Mucosa of stomach (tissue), 1 donor: ENCODE measurements around the gene NHERF2.

Experiments used
- H3K27me3 ChIP-seq: one replicate; pipeline ENCODE4 v1.7.0; 2013; ENCODE audit warnings: mild to moderate bottlenecking, low read length; ENCODE audit not compliant: control insufficient read depth, insufficient read depth
- H3K36me3 ChIP-seq: one replicate; pipeline ENCODE4 v1.7.0; 2013; ENCODE audit warnings: low read length; ENCODE audit not compliant: control insufficient read depth, insufficient read depth
- H3K4me1 ChIP-seq: one replicate; pipeline ENCODE4 v1.7.0; 2013; ENCODE audit warnings: mild to moderate bottlenecking, low read length; ENCODE audit not compliant: control insufficient read depth, insufficient read depth
- H3K4me3 ChIP-seq: one replicate; pipeline ENCODE4 v1.7.0; 2013; ENCODE audit warnings: low read length
- H3K9ac ChIP-seq: one replicate; pipeline ENCODE4 v1.7.0; 2013; ENCODE audit warnings: mild to moderate bottlenecking, low read length, moderate library complexity
- H3K9me3 ChIP-seq: one replicate; pipeline ENCODE4 v1.7.0; 2013; ENCODE audit warnings: mild to moderate bottlenecking, low read length, moderate library complexity; ENCODE audit not compliant: control insufficient read depth
- donor health status: Pancreatic carcinoma.

NHERF2 gene

DNA sequence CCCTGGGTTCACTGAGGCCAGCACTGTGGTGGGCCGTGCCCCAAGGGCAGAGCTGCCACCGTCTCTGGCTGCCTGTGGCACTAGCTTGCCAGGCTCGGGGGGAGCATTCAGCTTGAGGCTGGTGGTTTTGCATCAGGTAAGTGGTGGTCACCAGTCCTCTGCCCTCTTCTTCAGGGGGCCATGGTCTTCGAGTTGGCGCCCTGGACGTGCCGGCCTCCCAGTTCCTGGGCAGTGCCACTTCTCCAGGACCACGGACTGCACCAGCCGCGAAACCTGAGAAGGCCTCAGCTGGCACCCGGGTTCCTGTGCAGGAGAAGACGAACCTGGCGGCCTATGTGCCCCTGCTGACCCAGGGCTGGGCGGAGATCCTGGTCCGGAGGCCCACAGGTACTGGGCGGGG lies 53.3 kb downstream of the NHERF2 start:
- Histone ChIP-seq H3K9ac (no peak overlapping the region), H3K4me3 (no peak overlapping the region), H3K4me1 (peaks cover 15% of the 10 kb centered on the region), H3K9me3 (no peaks in the 10 kb centered on the region), H3K36me3 (peaks cover 22% of the 10 kb centered on the region), H3K27me3 (no peaks in the 10 kb centered on the region)

GRCh38 chr16:2081201-2082084 lies 54.7 kb downstream of the NHERF2 start:
- Histone ChIP-seq H3K4me1 (peaks cover 15% of the 10 kb centered on the region), H3K4me3 (no peak overlapping the region), H3K27me3 (no peaks in the 10 kb centered on the region), H3K36me3 (peaks cover 25% of the 10 kb centered on the region), H3K9ac (no peak overlapping the region), H3K9me3 (no peaks in the 10 kb centered on the region)

DNA sequence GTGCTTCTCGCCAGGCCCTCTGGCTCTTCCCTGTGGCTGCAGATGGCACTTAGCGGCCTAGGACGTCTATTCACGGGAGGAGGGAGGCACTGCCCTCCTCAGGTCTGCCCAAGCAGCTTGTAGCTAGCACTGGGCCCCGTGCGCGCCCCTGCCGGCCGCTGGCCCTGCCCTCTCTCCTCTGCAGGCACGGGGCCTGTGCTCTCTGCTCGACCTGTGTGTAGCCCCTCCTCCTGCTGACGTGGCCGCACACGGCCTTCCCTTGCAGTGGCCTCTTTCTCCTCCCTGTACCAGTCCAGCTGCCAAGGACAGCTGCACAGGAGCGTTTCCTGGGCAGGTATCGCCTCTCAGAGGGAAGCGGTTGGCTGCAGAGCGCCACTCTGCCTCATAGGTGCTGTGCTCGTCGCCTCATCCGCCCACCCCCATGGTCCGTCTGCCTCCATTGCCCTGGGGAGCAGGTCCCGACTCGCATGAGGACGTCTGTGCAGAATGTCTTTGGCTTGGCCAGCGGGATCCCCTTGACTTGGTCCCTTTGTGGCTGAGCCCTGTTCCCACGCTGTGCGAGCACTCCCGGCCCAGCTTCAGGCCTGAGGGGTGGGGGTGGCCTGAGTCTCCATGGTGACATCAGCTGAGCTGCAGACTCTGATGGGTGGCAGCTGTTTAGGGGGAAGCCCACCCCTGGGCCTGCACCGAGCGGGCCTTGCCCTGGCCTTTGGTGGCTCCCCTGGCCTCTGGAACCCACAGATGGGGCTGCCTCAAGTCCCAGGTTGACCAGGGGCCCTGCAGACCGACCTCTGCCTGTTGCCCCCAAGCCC lies 55.7 kb downstream of the NHERF2 start:
- H3K36me3 ChIP-seq, result peaks cover 17% of the 10 kb centered on the region
- peaks cover 15% of the 10 kb centered on the region for H3K4me1 ChIP-seq
- no peak overlapping the region for H3K9ac ChIP-seq
- H3K9me3 ChIP-seq, result no peaks in the 10 kb centered on the region
- H3K4me3 ChIP-seq, result no peak overlapping the region
- no peaks in the 10 kb centered on the region for H3K27me3 ChIP-seq

GRCh38 chr16:2082983-2083364 lies 56.3 kb downstream of the NHERF2 start:
- H3K36me3 ChIP-seq, result peaks cover 17% of the 10 kb centered on the region
- no peak overlapping the region for H3K9ac ChIP-seq
- H3K27me3 ChIP-seq, result no peaks in the 10 kb centered on the region
- H3K4me3 ChIP-seq, result no peak overlapping the region
- peaks cover 18% of the 10 kb centered on the region for H3K4me1 ChIP-seq
- H3K9me3 ChIP-seq, result no peaks in the 10 kb centered on the region

GRCh38 chr16:2083409-2083808 lies 56.7 kb downstream of the NHERF2 start:
- H3K9me3 ChIP-seq, result no peaks in the 10 kb centered on the region
- H3K36me3 ChIP-seq, result peaks cover 19% of the 10 kb centered on the region
- no peak overlapping the region for H3K4me3 ChIP-seq
- H3K9ac ChIP-seq, result no peak overlapping the region
- peaks cover 18% of the 10 kb centered on the region for H3K4me1 ChIP-seq
- no peaks in the 10 kb centered on the region for H3K27me3 ChIP-seq

DNA sequence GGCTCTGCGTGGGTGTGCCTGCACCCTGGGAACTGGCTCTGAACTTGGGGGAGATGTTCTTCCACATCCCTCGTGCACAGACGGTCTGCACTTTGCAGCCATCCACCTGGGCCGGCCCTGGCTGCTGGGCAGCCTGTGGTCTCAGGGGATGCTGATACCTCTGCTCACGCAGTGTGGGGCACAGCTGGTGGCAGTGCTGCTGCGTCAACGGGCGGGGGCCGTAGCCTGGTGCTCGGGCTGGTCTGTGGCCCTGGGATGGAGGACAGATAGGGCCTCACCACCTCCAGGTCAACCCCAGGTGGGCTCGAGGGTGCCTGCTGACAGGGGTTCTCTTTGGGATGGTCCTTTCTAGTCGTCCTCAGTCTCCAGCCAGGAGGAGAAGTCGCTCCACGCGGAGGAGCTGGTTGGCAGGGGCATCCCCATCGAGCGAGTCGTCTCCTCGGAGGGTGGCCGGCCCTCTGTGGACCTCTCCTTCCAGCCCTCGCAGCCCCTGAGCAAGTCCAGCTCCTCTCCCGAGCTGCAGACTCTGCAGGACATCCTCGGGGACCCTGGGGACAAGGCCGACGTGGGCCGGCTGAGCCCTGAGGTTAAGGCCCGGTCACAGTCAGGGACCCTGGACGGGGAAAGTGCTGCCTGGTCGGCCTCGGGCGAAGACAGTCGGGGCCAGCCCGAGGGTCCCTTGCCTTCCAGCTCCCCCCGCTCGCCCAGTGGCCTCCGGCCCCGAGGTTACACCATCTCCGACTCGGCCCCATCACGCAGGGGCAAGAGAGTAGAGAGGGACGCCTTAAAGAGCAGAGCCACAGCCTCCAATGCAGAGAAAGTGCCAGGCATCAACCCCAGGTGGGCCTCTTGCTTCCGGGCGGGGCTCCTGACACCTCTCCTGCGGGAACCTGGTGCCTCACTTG lies 57.4 kb downstream of the NHERF2 start:
- H3K27me3 ChIP-seq, result no peaks in the 10 kb centered on the region
- no peak overlapping the region for H3K4me3 ChIP-seq
- H3K36me3 ChIP-seq, result peaks cover 26% of the 10 kb centered on the region
- no peaks in the 10 kb centered on the region for H3K9me3 ChIP-seq
- H3K9ac ChIP-seq, result no peak overlapping the region
- H3K4me1 ChIP-seq, result peaks cover 18% of the 10 kb centered on the region

- H3K9me3 ChIP-seq, result no peaks in the 10 kb centered on the region
- H3K36me3 ChIP-seq, result peaks cover 26% of the 10 kb centered on the region
- no peak overlapping the region for H3K9ac ChIP-seq
- H3K27me3 ChIP-seq, result no peaks in the 10 kb centered on the region
- no peak overlapping the region for H3K4me3 ChIP-seq
- H3K4me1 ChIP-seq, result peaks cover 25% of the 10 kb centered on the region
Measured at GRCh38 chr16:2084895-2085625, 58.4 kb downstream of the NHERF2 start.

- Histone ChIP-seq H3K9me3 (no peaks in the 10 kb centered on the region), H3K4me1 (peaks cover 32% of the 10 kb centered on the region), H3K9ac (no peak overlapping the region), H3K27me3 (no peaks in the 10 kb centered on the region), H3K36me3 (peaks cover 26% of the 10 kb centered on the region), H3K4me3 (no peak overlapping the region)
Measured at GRCh38 chr16:2085669-2086068, 59.0 kb downstream of the NHERF2 start.

GRCh38 chr16:2086106-2086742 lies 59.5 kb downstream of the NHERF2 start:
- H3K27me3 ChIP-seq, result no peaks in the 10 kb centered on the region
- H3K9me3 ChIP-seq, result no peaks in the 10 kb centered on the region
- peaks cover 26% of the 10 kb centered on the region for H3K36me3 ChIP-seq
- no peak overlapping the region for H3K4me3 ChIP-seq
- H3K4me1 ChIP-seq, result peaks cover 33% of the 10 kb centered on the region
- no peak overlapping the region for H3K9ac ChIP-seq

DNA sequence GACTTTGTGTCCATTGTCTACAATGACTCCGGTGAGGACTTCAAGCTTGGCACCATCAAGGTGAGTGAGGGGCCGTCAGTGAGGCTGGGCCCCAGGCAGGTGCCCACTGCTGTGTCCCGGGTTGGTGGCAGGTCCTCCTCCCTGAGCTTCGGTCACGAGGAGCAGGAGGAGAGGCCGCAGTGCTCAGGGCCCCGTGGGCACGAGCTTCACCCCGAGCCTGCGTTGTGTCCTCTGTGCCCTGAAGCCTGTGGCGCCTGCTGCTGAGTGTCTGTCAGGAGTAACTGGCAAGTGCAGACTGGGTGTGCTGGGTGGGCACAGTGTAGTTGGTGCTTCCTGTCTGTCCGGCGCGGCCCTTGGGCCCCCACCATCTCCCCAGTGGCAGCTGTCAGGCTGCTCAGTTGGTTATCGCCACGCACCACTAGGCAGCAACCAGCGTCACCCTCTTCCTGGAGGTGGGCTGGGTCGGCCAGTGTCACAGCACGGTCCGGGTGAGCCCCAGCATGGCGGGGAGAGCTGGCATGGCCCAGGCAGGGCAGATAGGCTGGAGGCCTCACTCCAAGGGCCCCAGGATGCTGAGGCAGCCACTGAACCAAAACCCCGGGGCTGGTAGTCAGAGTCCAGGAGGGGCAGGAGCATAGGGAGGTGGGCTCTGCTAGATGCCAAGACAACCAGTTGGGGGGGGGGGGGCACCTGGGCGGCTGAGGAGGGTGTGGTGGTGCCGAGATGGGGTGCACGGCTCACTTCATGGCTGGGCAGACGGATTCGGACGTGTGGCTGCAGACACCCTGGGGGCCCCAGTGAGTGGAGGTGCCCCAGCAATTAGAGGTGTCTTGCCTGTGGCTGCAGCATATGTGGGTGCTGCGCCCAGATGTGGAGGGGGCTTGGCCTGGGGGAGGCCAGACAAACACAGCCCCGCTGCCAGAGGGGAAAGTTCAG lies 60.4 kb downstream of the NHERF2 start:
- Histone ChIP-seq H3K9me3 (no peaks in the 10 kb centered on the region), H3K36me3 (peaks cover 26% of the 10 kb centered on the region), H3K4me1 (peaks cover 33% of the 10 kb centered on the region), H3K9ac (no peak overlapping the region), H3K4me3 (no peak overlapping the region), H3K27me3 (no peaks in the 10 kb centered on the region)
